ENCODE measurements around the gene BHMT.

The BHMT gene

DNA sequence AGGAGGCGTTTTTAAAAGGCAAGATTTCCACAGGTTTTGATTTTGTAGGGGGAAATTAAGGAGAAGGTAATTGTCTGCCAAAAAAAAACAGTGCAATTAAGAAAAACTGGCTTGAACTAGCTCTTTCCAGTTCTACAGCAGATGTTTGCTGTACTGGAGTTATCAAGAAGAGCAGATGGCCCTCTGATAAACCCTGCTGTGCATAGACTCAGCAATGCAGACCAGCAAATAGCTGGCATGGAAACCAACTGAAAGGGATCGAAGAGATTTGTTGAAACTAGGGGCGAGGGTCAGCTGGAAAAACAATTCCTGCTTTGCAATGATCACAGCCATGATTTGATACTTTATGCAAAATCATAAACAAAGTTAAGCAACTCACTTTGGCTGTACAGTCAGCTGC lies 17.8 kb upstream of the BHMT start:
- no peaks in the 10 kb centered on the region for H3K36me3 Mint-ChIP-seq (ENCODE audit: insufficient read depth)
- H3K27me3 Mint-ChIP-seq, result peaks cover 8 to 14% of the 10 kb centered on the region in 2 donors
- H3K27ac Mint-ChIP-seq, result no peak overlapping the region
- no peak for ATAC-seq (replicated peaks)
- H3K4me1 Mint-ChIP-seq (ENCODE audit: low read depth in 2 of 2), result no peaks in the 10 kb centered on the region
- no peaks in the 10 kb centered on the region for H3K9me3 Mint-ChIP-seq
- no peak overlapping the region for H3K4me3 Mint-ChIP-seq
- DNase-seq, result no peak

GRCh38 chr5:79105868-79106267 lies 5.7 kb upstream of the BHMT start:
- DNase-seq, result no peak
- ATAC-seq (replicated peaks), result no peak
- peaks cover 77 to 89% of the 10 kb centered on the region in 2 donors for H3K27me3 Mint-ChIP-seq

GRCh38 chr5:79107020-79107796 lies 4.4 kb upstream of the BHMT start:
- peaks cover 0 to 2% of the 10 kb centered on the region in 2 donors for H3K4me1 Mint-ChIP-seq (ENCODE audit: low read depth in 2 of 2)
- no peak overlapping the region for H3K4me3 Mint-ChIP-seq
- H3K9me3 Mint-ChIP-seq, result no peaks in the 10 kb centered on the region
- DNase-seq (no peak), ATAC-seq (replicated peaks) (no peak)
- H3K27me3 Mint-ChIP-seq, result peaks cover 82 to 89% of the 10 kb centered on the region in 2 donors
- H3K36me3 Mint-ChIP-seq (ENCODE audit: insufficient read depth), result peaks cover 5% of the 10 kb centered on the region
- no peak overlapping the region for H3K27ac Mint-ChIP-seq

More at GRCh38 chr5:79105868-79106267, 5.7 kb upstream of the BHMT start:
- Mint-ChIP-seq H3K27ac (no peak overlapping the region), H3K4me1 (ENCODE audit: low read depth in 2 of 2) (no peaks in the 10 kb centered on the region), H3K9me3 (no peaks in the 10 kb centered on the region), H3K4me3 (no peak overlapping the region), H3K36me3 (ENCODE audit: insufficient read depth) (peaks cover 5% of the 10 kb centered on the region)

DNA sequence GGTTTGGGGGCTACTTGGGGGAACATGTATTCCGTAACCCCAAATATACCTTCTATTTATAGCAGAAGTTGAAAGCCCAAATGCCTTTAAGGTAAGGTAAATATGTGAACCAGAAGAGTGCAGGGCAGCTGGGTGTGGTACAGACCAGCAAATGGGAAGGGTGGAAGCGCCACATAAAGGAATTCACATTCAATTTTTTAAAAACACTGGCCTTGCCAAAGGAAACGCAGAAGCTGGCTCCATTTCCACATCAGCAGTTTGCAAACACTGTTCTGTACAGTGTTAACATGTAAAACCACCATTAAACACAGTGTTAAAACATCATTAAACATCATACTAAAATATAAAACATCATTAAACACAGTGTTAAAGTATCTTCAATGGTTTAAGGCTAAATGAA lies 3.5 kb upstream of the BHMT start:
- DNase-seq, result no peak
- Mint-ChIP-seq H3K27me3 (peaks cover 83 to 89% of the 10 kb centered on the region in 2 donors), H3K27ac (no peak overlapping the region)

DNA sequence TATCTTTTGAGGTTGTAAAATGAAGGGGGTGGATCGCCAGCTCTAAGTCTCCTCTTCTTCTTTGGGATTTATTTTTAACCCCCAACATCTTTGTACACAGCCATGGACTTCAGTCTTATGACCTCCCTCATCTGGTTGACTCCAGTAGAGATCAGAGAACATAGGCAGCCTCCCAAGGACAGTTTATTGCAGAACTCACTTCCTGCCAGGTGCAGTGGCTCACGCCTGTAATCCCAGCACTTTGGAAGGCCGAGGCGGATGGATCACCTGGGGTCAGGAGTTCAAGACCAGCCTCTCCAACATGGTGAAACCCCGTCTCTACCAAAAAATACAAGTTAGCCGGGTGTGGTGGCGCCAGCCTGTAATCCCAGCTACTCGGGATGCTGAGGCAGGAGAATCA lies 2.8 kb upstream of the BHMT start:
- Mint-ChIP-seq H3K4me1 (ENCODE audit: low read depth in 2 of 2) (peaks cover 0 to 2% of the 10 kb centered on the region in 2 donors), H3K36me3 (ENCODE audit: insufficient read depth) (peaks cover 5% of the 10 kb centered on the region), H3K27ac (no peak overlapping the region), H3K4me3 (no peak overlapping the region), H3K27me3 (peaks cover 83 to 91% of the 10 kb centered on the region in 2 donors), H3K9me3 (no peaks in the 10 kb centered on the region)
- ATAC-seq (replicated peaks) (no peak), DNase-seq (no peak)

More for the DNA sequence above, 3.5 kb upstream of the BHMT start:
- no peak for ATAC-seq (replicated peaks)
- Mint-ChIP-seq H3K4me3 (no peak overlapping the region), H3K4me1 (ENCODE audit: low read depth in 2 of 2) (peaks cover 0 to 2% of the 10 kb centered on the region in 2 donors), H3K9me3 (no peaks in the 10 kb centered on the region), H3K36me3 (ENCODE audit: insufficient read depth) (peaks cover 5% of the 10 kb centered on the region)

DNA sequence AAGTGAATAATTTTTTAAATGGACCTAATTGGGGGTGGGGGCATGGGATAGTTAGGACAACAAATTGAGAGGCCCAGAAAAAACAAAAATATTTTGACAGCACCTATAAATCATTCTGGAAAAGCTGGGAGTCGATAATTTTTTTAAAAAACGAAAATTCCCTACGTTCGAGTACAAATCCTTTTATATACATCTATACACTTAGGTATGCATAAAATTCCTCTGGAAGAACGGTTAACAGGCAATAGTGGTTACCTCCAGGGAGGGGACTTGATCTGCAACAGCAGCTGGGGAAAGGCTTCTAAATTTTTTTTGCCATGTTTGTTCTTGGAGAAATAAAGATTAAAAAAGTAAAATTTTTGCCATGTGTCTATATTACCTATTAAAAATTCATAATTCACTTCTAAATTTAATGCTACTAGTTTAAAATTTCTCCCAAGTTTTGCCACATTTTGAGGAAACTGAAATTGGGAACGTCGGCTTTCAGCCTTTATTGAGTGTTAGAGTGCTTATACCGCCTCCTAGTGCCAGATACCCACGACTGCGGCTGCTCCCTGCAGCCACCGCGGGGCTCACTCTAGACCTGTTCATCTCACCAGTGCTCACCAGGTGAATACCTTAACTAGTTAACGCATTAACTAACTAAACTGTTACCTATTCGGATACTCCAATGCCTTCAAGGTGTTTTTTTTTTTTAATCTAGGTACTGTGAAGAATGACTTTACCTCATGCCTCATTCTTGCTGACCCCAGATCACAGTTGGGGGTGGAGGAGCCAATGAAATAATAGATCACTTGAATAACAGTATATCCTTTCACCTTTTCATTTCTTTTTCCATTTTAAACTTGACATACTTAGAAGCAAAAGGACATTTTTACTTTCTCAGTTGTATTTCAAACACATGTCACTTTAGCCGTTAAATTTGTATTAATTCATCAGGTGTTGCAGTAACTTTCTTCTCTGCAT lies 1.8 kb upstream of the BHMT start:
- Mint-ChIP-seq H3K27me3 (peaks cover 75 to 81% of the 10 kb centered on the region in 2 donors), H3K9me3 (no peaks in the 10 kb centered on the region), H3K4me3 (no peak overlapping the region), H3K4me1 (ENCODE audit: low read depth in 2 of 2) (peaks cover 0 to 2% of the 10 kb centered on the region in 2 donors), H3K27ac (no peak overlapping the region), H3K36me3 (ENCODE audit: insufficient read depth) (peaks cover 3% of the 10 kb centered on the region)
- ATAC-seq (replicated peaks) (peak; percentile 61), DNase-seq (peak; percentile 3 to 21 (median 11))

DNA sequence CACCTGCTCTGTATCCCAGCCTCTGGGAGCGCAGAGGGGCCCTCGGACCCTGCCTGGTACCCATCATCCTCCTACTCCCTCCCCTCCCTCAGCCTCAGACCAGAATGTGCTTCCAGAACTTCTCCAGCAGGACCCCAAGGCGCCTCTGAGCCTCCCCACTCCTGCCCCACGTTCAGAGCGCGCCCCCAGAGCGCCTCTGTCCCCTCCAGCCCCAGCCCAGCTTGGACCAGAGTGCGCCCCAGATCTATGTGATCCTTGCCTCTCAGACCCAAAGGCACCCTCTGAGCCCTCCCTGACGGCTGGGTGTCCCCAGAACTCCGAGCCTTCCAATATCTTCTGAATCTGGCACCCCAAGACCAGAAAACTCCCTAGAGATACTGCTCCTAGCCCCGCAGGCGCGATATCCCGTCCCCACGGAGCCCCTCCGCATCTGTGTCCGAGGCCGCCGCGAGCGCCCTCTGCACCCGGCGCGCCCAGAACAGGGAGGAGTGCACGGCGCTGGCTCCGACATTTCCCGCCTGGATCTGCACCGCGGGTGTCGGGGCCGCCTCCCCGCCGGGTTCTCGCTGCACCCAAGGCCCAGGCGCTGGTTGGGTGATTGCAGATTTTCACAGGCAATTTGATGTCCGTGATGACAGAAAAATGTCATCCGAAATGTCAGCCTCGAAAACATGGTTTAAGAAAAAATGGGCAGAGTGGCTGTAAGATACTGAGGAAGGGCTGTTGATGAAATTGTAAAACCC lies 522 bp downstream of the BHMT start:
- ATAC-seq (replicated peaks) (no peak), DNase-seq (no peak)
- Mint-ChIP-seq H3K36me3 (ENCODE audit: insufficient read depth) (no peaks in the 10 kb centered on the region), H3K27me3 (peaks cover 55 to 65% of the 10 kb centered on the region in 2 donors), H3K4me3 (no peak overlapping the region), H3K9me3 (no peaks in the 10 kb centered on the region), H3K27ac (no peak overlapping the region), H3K4me1 (ENCODE audit: low read depth in 2 of 2) (peaks cover 0 to 2% of the 10 kb centered on the region in 2 donors)

DNA sequence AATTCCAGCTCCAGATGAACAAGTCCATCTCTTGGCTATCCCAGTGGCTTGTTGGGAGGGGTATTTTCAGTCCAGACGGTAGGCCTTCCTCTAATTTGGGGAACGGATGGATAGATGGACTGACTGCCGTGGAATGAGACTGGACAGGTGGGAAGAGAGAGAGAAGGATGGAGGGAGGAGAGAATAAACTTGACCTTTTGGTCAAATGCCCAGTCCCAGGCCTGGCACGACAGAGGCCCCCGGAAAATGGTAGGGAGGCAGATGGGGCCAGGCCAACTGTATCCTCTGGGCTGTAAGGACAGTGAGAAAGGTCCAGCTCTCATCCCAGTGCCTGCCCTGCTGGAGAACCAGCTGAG lies 1.1 kb downstream of the BHMT start:
- DNase-seq (no peak), ATAC-seq (replicated peaks) (no peak)
- Mint-ChIP-seq H3K9me3 (no peaks in the 10 kb centered on the region), H3K4me1 (ENCODE audit: low read depth in 2 of 2) (peaks cover 0 to 2% of the 10 kb centered on the region in 2 donors), H3K27me3 (peaks cover 50 to 60% of the 10 kb centered on the region in 2 donors), H3K27ac (no peak overlapping the region), H3K36me3 (ENCODE audit: insufficient read depth) (no peaks in the 10 kb centered on the region), H3K4me3 (no peak overlapping the region)

GRCh38 chr5:79119486-79119885 lies 7.9 kb downstream of the BHMT start:
- Mint-ChIP-seq H3K4me3 (no peak overlapping the region), H3K9me3 (no peaks in the 10 kb centered on the region), H3K27ac (no peak overlapping the region), H3K27me3 (peaks cover 15 to 17% of the 10 kb centered on the region in 2 donors), H3K4me1 (ENCODE audit: low read depth in 2 of 2) (no peaks in the 10 kb centered on the region), H3K36me3 (ENCODE audit: insufficient read depth) (peaks cover 2% of the 10 kb centered on the region)
- DNase-seq, result no peak
- no peak for ATAC-seq (replicated peaks)

DNA sequence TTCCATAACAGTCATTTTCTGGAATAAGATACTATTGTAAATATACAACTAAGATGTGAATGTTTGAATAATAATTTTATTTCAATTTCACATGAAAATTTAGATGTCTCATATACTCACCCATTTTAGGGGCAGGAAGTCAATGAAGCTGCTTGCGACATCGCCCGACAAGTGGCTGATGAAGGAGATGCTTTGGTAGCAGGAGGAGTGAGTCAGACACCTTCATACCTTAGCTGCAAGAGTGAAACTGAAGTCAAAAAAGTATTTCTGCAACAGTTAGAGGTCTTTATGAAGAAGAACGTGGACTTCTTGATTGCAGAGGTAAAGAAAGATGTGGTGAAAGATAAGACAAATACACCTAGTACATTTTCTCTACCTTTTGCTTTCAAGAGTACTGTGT lies 8.6 kb downstream of the BHMT start:
- peaks cover 2% of the 10 kb centered on the region for H3K36me3 Mint-ChIP-seq (ENCODE audit: insufficient read depth)
- no peak overlapping the region for H3K4me3 Mint-ChIP-seq
- H3K27ac Mint-ChIP-seq, result no peak overlapping the region
- no peak for ATAC-seq (replicated peaks)
- DNase-seq, result no peak
- H3K4me1 Mint-ChIP-seq (ENCODE audit: low read depth in 2 of 2), result no peaks in the 10 kb centered on the region
- H3K27me3 Mint-ChIP-seq, result peaks cover 11 to 17% of the 10 kb centered on the region in 2 donors
- no peaks in the 10 kb centered on the region for H3K9me3 Mint-ChIP-seq

- peaks cover 9 to 17% of the 10 kb centered on the region in 2 donors for H3K27me3 Mint-ChIP-seq
- H3K4me1 Mint-ChIP-seq (ENCODE audit: low read depth in 2 of 2), result no peaks in the 10 kb centered on the region
- H3K9me3 Mint-ChIP-seq, result no peaks in the 10 kb centered on the region
- ATAC-seq (replicated peaks), result no peak
- H3K27ac Mint-ChIP-seq, result no peak overlapping the region
- DNase-seq, result no peak
- peaks cover 2% of the 10 kb centered on the region for H3K36me3 Mint-ChIP-seq (ENCODE audit: insufficient read depth)
- H3K4me3 Mint-ChIP-seq, result no peak overlapping the region
Observed at GRCh38 chr5:79122973-79123372, 11.4 kb downstream of the BHMT start.

GRCh38 chr5:79124607-79125006 lies 13.0 kb downstream of the BHMT start:
- H3K27me3 Mint-ChIP-seq, result peaks cover 0 to 4% of the 10 kb centered on the region in 2 donors
- H3K4me1 Mint-ChIP-seq (ENCODE audit: low read depth in 2 of 2), result no peaks in the 10 kb centered on the region
- ATAC-seq (replicated peaks) (no peak), DNase-seq (no peak)
- peaks cover 4% of the 10 kb centered on the region for H3K36me3 Mint-ChIP-seq (ENCODE audit: insufficient read depth)
- H3K9me3 Mint-ChIP-seq, result no peaks in the 10 kb centered on the region
- H3K27ac Mint-ChIP-seq, result no peak overlapping the region
- no peak overlapping the region for H3K4me3 Mint-ChIP-seq

DNA sequence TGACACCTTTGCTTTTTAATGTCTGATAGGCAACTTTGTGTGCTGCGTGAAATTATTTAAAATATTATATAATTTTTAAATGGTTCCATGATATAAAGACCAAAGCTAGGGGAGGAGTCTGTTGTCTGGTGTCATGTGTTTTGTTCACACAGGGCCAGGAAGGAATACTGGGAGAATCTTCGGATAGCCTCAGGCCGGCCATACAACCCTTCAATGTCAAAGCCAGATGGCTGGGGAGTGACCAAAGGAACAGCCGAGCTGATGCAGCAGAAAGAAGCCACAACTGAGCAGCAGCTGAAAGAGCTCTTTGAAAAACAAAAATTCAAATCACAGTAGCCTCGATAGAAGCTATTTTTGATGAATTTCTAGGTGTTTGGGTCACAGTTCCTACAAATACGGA lies 19.2 kb downstream of the BHMT start:
- DNase-seq, result no peak
- Mint-ChIP-seq H3K27ac (no peak overlapping the region), H3K36me3 (ENCODE audit: insufficient read depth) (peaks cover 2% of the 10 kb centered on the region), H3K4me1 (ENCODE audit: low read depth in 2 of 2) (peaks cover 8 to 9% of the 10 kb centered on the region in 2 donors), H3K27me3 (peaks cover 6 to 9% of the 10 kb centered on the region in 2 donors), H3K9me3 (no peaks in the 10 kb centered on the region), H3K4me3 (no peak overlapping the region)
- ATAC-seq (replicated peaks), result no peak

Measured in effector memory CD8-positive, alpha-beta T cell (primary cell).